ENCODE data around the gene HIGD1C. TPM values are rescaled to one million over a fixed set of nuclear protein-coding genes. Genes with fewer than 3 reads are reported as not detected.
A peak's percentile ranks its signal among the peaks of the same experiment; 100 is the strongest.

HIGD1C gene
- total and polyA plus RNA-seq, 5 donors from 2014 or later: not detected

DNA sequence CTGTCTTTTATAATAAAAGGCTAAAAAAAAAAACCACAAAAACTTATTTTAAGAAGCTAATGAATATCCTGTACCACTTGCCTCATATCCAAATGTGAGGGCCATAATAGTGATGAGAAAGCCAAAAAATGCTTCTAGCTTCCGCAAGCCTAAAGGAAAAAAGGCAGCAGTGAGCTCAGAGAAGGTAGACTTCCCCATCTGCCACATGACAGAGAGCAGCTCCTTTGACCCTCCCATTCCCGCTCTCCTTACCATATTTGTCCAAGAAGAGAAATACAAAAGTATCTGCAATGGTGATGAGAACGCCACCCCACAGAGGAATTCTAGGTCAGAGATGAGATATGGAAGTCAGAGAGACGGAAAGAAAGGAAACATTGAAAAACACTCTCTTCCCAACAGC is 46.7 kb downstream of the HIGD1C start:
- H3K27me3 ChIP-seq (ENCODE audit: control insufficient read depth, insufficient read depth, low read length): no peaks in the 10 kb centered on the region
- Mint-ChIP-seq H3K36me3 (peaks cover 46% of the 10 kb centered on the region), H3K27me3 (no peaks in the 10 kb centered on the region), H3K9me3 (no peaks in the 10 kb centered on the region), H3K4me3 (no peak overlapping the region), H3K4me1 (peaks cover 0 to 5% (median 1%) of the 10 kb centered on the region in 4 donors), H3K27ac (peak overlapping the region in 1 of 3 donors; percentile 26)
- no peak overlapping the region for H3K27ac ChIP-seq (ENCODE audit: insufficient read depth, low read length, poor library complexity, severe bottlenecking)
- ATAC-seq (ENCODE audit: low read depth in 2 of 2) (no peak), DNase-seq (no peak)
- H3K36me3 ChIP-seq (ENCODE audit: control insufficient read depth, insufficient read depth, low read length): peaks cover 55% of the 10 kb centered on the region
- H3K9me3 ChIP-seq (ENCODE audit: control insufficient read depth in 2 of 2, low read length in 2 of 2): no peaks in the 10 kb centered on the region
- H3K4me1 ChIP-seq (ENCODE audit: control insufficient read depth, insufficient read depth, low read length, poor library complexity, severe bottlenecking): no peaks in the 10 kb centered on the region
- H3K4me3 ChIP-seq (ENCODE audit: low read depth, low read length): no peak overlapping the region

DNA sequence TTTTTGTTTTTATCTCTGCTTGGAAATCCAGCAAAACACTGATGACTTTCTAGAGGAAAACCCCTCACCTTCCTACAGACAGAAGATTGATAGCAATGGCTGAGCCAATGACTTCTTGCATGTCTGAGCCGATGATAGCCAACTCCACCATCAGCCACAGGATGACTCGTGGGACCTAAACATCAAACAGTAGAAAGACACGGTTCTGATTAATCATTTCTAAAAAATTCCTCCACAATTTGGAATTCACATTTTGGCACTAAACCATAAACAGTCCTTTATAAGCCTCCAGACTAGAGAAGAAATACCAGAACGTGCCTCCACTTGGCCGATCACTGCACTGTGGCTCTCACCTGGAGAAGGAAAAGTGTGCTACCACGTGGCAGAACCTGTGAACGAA is 47.9 kb downstream of the HIGD1C start:
- no peak overlapping the region for H3K27ac Mint-ChIP-seq
- Histone ChIP-seq H3K27ac (ENCODE audit: insufficient read depth, low read length, poor library complexity, severe bottlenecking) (no peak overlapping the region), H3K36me3 (ENCODE audit: control insufficient read depth, insufficient read depth, low read length) (peaks cover 53% of the 10 kb centered on the region), H3K4me1 (ENCODE audit: control insufficient read depth, insufficient read depth, low read length, poor library complexity, severe bottlenecking) (no peaks in the 10 kb centered on the region), H3K9me3 (ENCODE audit: control insufficient read depth in 2 of 2, low read length in 2 of 2) (no peaks in the 10 kb centered on the region), H3K27me3 (ENCODE audit: control insufficient read depth, insufficient read depth, low read length) (no peaks in the 10 kb centered on the region), H3K4me3 (ENCODE audit: low read depth, low read length) (no peak overlapping the region)
- H3K9me3 Mint-ChIP-seq: no peaks in the 10 kb centered on the region
- ATAC-seq (ENCODE audit: low read depth in 2 of 2) (no peak), DNase-seq (no peak)
- H3K4me1 Mint-ChIP-seq: peaks cover 0 to 5% (median 2%) of the 10 kb centered on the region in 4 donors
- no peak overlapping the region for H3K4me3 Mint-ChIP-seq
- H3K36me3 Mint-ChIP-seq: peaks cover 44% of the 10 kb centered on the region
- H3K27me3 Mint-ChIP-seq: no peaks in the 10 kb centered on the region

DNA sequence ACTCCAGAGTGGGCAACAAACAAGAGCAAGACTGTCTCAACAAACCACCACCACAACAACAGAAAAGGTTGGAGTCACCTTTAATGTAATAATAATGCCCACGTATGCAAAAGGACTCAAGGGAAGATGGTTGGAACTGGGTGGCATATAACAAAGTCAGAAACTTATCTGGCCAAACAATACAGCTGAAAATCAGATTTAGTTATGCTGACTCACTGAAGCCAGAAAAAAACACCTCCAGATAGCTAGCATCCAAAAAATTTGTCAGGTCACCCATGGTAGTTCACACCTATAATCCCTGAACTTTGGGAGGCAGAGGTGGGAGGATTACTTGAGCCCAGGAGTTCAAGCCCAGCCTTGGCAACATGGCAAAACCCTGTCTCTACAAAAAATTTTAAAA is 49.5 kb downstream of the HIGD1C start:
- no peaks in the 10 kb centered on the region for H3K27me3 ChIP-seq (ENCODE audit: control insufficient read depth, insufficient read depth, low read length)
- peaks cover 43% of the 10 kb centered on the region for H3K36me3 Mint-ChIP-seq
- DNase-seq (no peak), ATAC-seq (ENCODE audit: low read depth in 2 of 2) (no peak)
- no peak overlapping the region for H3K4me3 ChIP-seq (ENCODE audit: low read depth, low read length)
- no peak overlapping the region for H3K27ac ChIP-seq (ENCODE audit: insufficient read depth, low read length, poor library complexity, severe bottlenecking)
- H3K9me3 Mint-ChIP-seq: no peaks in the 10 kb centered on the region
- no peaks in the 10 kb centered on the region for H3K4me1 ChIP-seq (ENCODE audit: control insufficient read depth, insufficient read depth, low read length, poor library complexity, severe bottlenecking)
- peak overlapping the region in 1 of 3 donors; percentile 43 for H3K27ac Mint-ChIP-seq
- H3K4me1 Mint-ChIP-seq: peaks cover 0 to 5% (median 2%) of the 10 kb centered on the region in 4 donors
- H3K4me3 Mint-ChIP-seq: no peak overlapping the region
- no peaks in the 10 kb centered on the region for H3K27me3 Mint-ChIP-seq
- no peaks in the 10 kb centered on the region for H3K9me3 ChIP-seq (ENCODE audit: control insufficient read depth in 2 of 2, low read length in 2 of 2)
- peaks cover 51% of the 10 kb centered on the region for H3K36me3 ChIP-seq (ENCODE audit: control insufficient read depth, insufficient read depth, low read length)

DNA sequence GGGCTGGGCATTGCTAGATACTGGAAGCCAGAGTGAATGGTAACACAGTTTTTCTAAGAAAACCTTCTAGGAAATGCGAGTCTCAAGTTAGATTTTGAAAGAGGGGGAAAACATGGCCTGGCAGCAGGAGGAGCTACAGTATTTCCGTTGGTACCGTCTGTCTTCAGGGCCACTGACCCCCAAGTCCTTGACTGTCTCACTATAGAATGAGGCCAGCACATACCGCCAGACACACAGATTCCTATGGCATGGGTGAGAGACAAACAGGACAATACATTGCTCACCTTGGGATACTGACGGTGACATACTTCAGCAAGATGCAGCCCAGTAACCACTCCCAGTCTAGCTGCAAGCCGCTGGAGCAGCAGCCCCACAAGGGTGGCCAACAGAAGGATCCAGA is 52.2 kb downstream of the HIGD1C start:
- peak overlapping the region in 1 of 3 donors; percentile 65 for H3K27ac Mint-ChIP-seq
- no peaks in the 10 kb centered on the region for H3K9me3 ChIP-seq (ENCODE audit: control insufficient read depth in 2 of 2, low read length in 2 of 2)
- no peak overlapping the region for H3K4me3 Mint-ChIP-seq
- ATAC-seq (ENCODE audit: low read depth in 2 of 2) (no peak), DNase-seq (no peak)
- peaks cover 7 to 15% (median 9%) of the 10 kb centered on the region in 4 donors for H3K4me1 Mint-ChIP-seq
- H3K36me3 ChIP-seq (ENCODE audit: control insufficient read depth, insufficient read depth, low read length): peaks cover 45% of the 10 kb centered on the region
- H3K27ac ChIP-seq (ENCODE audit: insufficient read depth, low read length, poor library complexity, severe bottlenecking): no peak overlapping the region
- H3K4me1 ChIP-seq (ENCODE audit: control insufficient read depth, insufficient read depth, low read length, poor library complexity, severe bottlenecking): peaks cover 9% of the 10 kb centered on the region
- no peaks in the 10 kb centered on the region for H3K27me3 Mint-ChIP-seq
- H3K27me3 ChIP-seq (ENCODE audit: control insufficient read depth, insufficient read depth, low read length): no peaks in the 10 kb centered on the region
- no peaks in the 10 kb centered on the region for H3K9me3 Mint-ChIP-seq
- H3K4me3 ChIP-seq (ENCODE audit: low read depth, low read length): no peak overlapping the region
- H3K36me3 Mint-ChIP-seq: peaks cover 39% of the 10 kb centered on the region

DNA sequence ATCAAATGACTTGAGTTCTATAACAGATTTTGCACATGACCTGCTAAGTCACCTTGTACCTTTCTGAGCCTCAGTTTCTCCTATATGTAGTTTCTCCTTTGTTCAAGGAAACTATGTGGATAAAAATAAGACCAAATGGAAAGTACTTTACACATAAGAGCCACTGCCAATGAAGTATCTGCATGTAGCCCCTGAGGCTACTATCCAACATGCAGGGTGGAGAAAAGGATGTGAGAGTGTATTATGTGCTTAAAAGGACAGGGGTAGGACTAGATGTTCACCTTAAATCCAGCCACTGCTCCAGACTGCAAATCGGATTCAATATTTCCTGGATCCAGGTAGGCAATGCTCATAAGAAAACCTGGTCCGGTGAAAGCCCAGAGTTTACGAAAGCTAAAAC is 52.7 kb downstream of the HIGD1C start:
- H3K27me3 ChIP-seq (ENCODE audit: control insufficient read depth, insufficient read depth, low read length): no peaks in the 10 kb centered on the region
- Mint-ChIP-seq H3K4me3 (no peak overlapping the region), H3K27ac (peak overlapping the region in 1 of 3 donors; percentile 65), H3K4me1 (peaks cover 7 to 21% (median 12%) of the 10 kb centered on the region in 4 donors), H3K36me3 (peaks cover 36% of the 10 kb centered on the region), H3K9me3 (no peaks in the 10 kb centered on the region), H3K27me3 (no peaks in the 10 kb centered on the region)
- H3K4me1 ChIP-seq (ENCODE audit: control insufficient read depth, insufficient read depth, low read length, poor library complexity, severe bottlenecking): peaks cover 11% of the 10 kb centered on the region
- no peaks in the 10 kb centered on the region for H3K9me3 ChIP-seq (ENCODE audit: control insufficient read depth in 2 of 2, low read length in 2 of 2)
- ATAC-seq (ENCODE audit: low read depth in 2 of 2): no peak
- H3K27ac ChIP-seq (ENCODE audit: insufficient read depth, low read length, poor library complexity, severe bottlenecking): no peak overlapping the region
- H3K4me3 ChIP-seq (ENCODE audit: low read depth, low read length): no peak overlapping the region
- H3K36me3 ChIP-seq (ENCODE audit: control insufficient read depth, insufficient read depth, low read length): peaks cover 41% of the 10 kb centered on the region
- no peak for DNase-seq

DNA sequence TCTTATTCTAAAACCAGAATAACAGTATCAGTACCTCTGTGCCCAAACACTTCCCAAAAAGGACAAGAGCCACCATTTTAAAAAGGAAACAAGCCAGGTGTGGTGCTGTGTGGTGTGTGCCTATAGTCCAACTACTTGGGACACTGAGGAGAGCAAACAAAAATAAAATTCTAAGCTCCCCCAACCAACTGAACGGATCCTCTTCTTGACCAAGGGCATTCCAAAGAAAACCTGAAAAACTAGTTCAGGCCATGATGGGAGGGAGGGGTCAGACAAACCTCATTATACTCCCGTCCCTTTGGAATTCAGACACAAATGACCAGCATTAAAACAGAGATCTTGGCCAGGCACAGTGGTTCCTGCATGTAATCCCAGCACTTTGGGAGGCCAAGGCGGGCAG is 53.3 kb downstream of the HIGD1C start:
- ATAC-seq (ENCODE audit: low read depth in 2 of 2) (no peak), DNase-seq (no peak)
- Histone ChIP-seq H3K4me3 (ENCODE audit: low read depth, low read length) (no peak overlapping the region), H3K9me3 (ENCODE audit: control insufficient read depth in 2 of 2, low read length in 2 of 2) (no peaks in the 10 kb centered on the region), H3K36me3 (ENCODE audit: control insufficient read depth, insufficient read depth, low read length) (peaks cover 37% of the 10 kb centered on the region), H3K4me1 (ENCODE audit: control insufficient read depth, insufficient read depth, low read length, poor library complexity, severe bottlenecking) (peaks cover 11% of the 10 kb centered on the region), H3K27me3 (ENCODE audit: control insufficient read depth, insufficient read depth, low read length) (no peaks in the 10 kb centered on the region), H3K27ac (ENCODE audit: insufficient read depth, low read length, poor library complexity, severe bottlenecking) (no peak overlapping the region)
- H3K4me1 Mint-ChIP-seq: peaks cover 8 to 27% (median 16%) of the 10 kb centered on the region in 4 donors
- H3K9me3 Mint-ChIP-seq: no peaks in the 10 kb centered on the region
- H3K27me3 Mint-ChIP-seq: no peaks in the 10 kb centered on the region
- peak overlapping the region in 2 of 3 donors; percentile 0 to 65 for H3K27ac Mint-ChIP-seq
- H3K4me3 Mint-ChIP-seq: no peak overlapping the region
- peaks cover 30% of the 10 kb centered on the region for H3K36me3 Mint-ChIP-seq

DNA sequence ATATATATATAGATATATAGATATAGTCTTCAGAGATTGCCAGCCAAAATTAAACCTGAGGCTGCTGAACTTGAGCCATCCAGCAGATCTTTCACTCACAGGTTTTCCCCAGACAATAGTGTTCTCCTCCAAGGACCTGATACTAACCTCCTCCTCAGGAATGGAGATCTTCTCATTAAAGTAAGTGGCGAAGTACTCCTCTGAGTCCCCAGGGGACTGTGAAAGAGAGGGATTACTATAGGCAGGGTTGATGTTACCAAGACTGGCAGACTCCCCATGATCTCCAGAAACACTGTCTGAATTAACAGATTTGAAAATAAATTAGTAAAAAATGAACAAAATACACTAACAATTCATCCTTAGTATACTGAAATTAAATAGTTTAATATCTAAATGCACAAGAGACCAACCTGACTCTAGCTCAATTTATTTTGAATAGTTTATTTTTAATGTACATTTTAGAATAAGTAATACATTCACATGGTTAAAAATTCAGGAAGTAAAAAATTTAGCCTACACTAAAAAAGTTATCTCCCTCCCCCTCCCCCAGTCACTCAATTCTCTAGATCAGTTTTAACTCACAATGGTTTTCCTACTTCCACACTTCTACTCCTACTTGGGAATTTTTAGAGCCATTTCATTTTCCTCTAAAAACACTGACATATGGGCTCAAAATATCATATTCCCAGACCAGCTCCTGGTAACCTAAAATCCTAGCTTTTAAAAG is 56.1 kb downstream of the HIGD1C start:
- no peaks in the 10 kb centered on the region for H3K27me3 ChIP-seq (ENCODE audit: control insufficient read depth, insufficient read depth, low read length)
- no peak overlapping the region for H3K27ac ChIP-seq (ENCODE audit: insufficient read depth, low read length, poor library complexity, severe bottlenecking)

DNA sequence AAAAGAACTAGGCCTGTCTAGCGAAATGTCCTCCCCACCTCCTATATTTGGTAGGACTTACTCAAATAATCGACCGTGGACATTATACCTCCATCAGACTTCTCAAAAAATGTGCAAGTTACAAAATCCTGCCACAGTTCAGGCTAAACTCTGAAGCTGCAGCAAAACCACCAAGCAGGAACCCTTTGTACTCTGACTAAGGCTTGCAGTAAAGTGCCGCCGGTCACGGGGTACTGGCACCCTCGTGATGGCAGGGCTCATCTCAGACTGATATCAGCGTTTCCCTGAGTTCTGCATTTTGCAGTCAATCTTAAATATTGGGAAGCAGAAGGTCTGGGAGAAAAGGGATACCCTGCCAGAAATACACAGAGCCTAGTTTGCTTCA is 56.7 kb downstream of the HIGD1C start:
- peak overlapping the region; percentile 8 for H3K4me3 ChIP-seq (ENCODE audit: low read depth, low read length)

More for the DNA sequence above, 56.1 kb downstream of the HIGD1C start:
- H3K4me3 Mint-ChIP-seq: peak overlapping the region in 2 of 4 donors; percentile 11 to 72
- H3K36me3 ChIP-seq (ENCODE audit: control insufficient read depth, insufficient read depth, low read length): peaks cover 30% of the 10 kb centered on the region
- H3K9me3 ChIP-seq (ENCODE audit: control insufficient read depth in 2 of 2, low read length in 2 of 2): no peaks in the 10 kb centered on the region
- H3K9me3 Mint-ChIP-seq: peaks cover 0 to 2% (median 0%) of the 10 kb centered on the region in 7 donors
- peaks cover 23% of the 10 kb centered on the region for H3K36me3 Mint-ChIP-seq
- ATAC-seq (ENCODE audit: low read depth in 2 of 2) (no peak), DNase-seq (no peak)
- H3K27me3 Mint-ChIP-seq: no peaks in the 10 kb centered on the region
- no peak overlapping the region for H3K4me3 ChIP-seq (ENCODE audit: low read depth, low read length)
- peaks cover 20 to 48% (median 35%) of the 10 kb centered on the region in 4 donors for H3K4me1 Mint-ChIP-seq
- H3K4me1 ChIP-seq (ENCODE audit: control insufficient read depth, insufficient read depth, low read length, poor library complexity, severe bottlenecking): peaks cover 11% of the 10 kb centered on the region
- H3K27ac Mint-ChIP-seq: peak overlapping the region; percentile 85 to 91 (median 86)

More for the DNA sequence above, 56.7 kb downstream of the HIGD1C start:
- Histone ChIP-seq H3K27ac (ENCODE audit: insufficient read depth, low read length, poor library complexity, severe bottlenecking) (peak overlapping the region; percentile 52), H3K4me1 (ENCODE audit: control insufficient read depth, insufficient read depth, low read length, poor library complexity, severe bottlenecking) (peaks cover 11% of the 10 kb centered on the region), H3K9me3 (ENCODE audit: control insufficient read depth in 2 of 2, low read length in 2 of 2) (no peaks in the 10 kb centered on the region), H3K36me3 (ENCODE audit: control insufficient read depth, insufficient read depth, low read length) (peaks cover 29% of the 10 kb centered on the region), H3K27me3 (ENCODE audit: control insufficient read depth, insufficient read depth, low read length) (no peaks in the 10 kb centered on the region)
- DNase-seq (peak; percentile 29 to 68 (median 44)), ATAC-seq (ENCODE audit: low read depth in 2 of 2) (peak; percentile 97 to 98)
- Mint-ChIP-seq H3K4me3 (peak overlapping the region in 2 of 4 donors; percentile 11 to 72), H3K36me3 (peaks cover 19% of the 10 kb centered on the region), H3K27ac (peak overlapping the region; percentile 85 to 91 (median 86)), H3K4me1 (peaks cover 20 to 46% (median 35%) of the 10 kb centered on the region in 4 donors), H3K9me3 (peaks cover 0 to 2% (median 0%) of the 10 kb centered on the region in 7 donors), H3K27me3 (no peaks in the 10 kb centered on the region)
